HG02938 (cell line): ENCODE results near the gene AIRE.
A peak's percentile ranks its signal among the peaks of the same experiment; 100 is the strongest.
"Not testable (repeated sequence)": the region's sequence is repeated elsewhere in the genome, so short reads cannot be mapped to it uniquely, and the experiment has no call there.

Experiments used
- ATAC-seq: cut with Tn5 transposase; IDR thresholded peaks from one replicate; pipeline ENCODE4 v1.9.1; 2021; ENCODE audit warnings: mild to moderate bottlenecking, moderate library complexity; ENCODE audit not compliant: unreplicated experiment

Gene AIRE

GRCh38 chr21:44334329-44335030 lies 48.8 kb downstream of the AIRE start:
- ATAC-seq: no peak

DNA sequence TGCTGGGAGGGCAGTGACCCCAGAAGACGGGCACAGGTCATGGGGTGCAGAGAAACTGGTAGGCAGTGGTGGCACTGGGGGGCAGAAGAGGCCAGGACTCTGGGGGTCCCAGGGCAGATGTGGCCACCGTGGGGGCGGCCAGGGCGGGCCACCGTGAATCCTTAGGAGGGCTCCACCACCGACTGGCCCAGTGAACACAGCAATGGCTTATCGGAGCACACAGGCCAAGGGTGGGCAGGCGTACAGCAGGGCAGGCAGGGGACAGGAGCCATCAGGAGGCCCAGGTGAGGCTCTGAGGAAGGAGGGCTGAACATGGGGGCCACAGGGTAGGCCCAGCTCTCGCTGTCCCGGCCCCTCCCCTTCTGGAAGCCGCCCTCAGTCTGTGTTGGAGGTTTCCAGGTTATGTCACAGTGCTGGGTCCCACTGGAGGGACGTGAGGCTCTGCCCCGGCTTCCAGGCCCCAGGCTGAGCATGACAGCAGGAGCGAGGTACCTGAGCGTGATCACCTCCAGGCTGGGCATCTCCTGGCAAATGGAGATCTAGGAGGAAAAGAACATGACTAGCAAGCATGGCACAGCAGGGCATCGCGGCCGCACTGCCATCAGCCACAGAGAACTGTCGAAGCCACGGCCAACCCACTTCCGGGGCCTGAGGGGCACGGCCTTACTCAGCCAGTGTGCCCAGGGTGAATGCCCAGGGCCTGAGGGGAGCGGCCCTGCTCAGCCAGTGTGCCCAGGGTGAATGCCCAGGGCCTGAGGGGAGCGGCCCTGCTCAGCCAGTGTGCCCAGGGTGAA lies 49.8 kb downstream of the AIRE start:
- ATAC-seq: no peak

- no peak for ATAC-seq
Observed at GRCh38 chr21:44337449-44337848, 51.8 kb downstream of the AIRE start.

GRCh38 chr21:44337941-44338895 lies 52.5 kb downstream of the AIRE start:
- ATAC-seq: no peak

- ATAC-seq: peak; percentile 69
Observed at GRCh38 chr21:44338971-44339910, 53.6 kb downstream of the AIRE start, which contains the start of gene CFAP410. CFAP410 (minus strand) TSS chr21:44339390; CDS start chr21:44339194, 196 bp downstream.

GRCh38 chr21:44341726-44342458 lies 56.2 kb downstream of the AIRE start:
- not testable (repeated sequence) for ATAC-seq

GRCh38 chr21:44342981-44343380 lies 57.3 kb downstream of the AIRE start:
- not testable (repeated sequence) for ATAC-seq

DNA sequence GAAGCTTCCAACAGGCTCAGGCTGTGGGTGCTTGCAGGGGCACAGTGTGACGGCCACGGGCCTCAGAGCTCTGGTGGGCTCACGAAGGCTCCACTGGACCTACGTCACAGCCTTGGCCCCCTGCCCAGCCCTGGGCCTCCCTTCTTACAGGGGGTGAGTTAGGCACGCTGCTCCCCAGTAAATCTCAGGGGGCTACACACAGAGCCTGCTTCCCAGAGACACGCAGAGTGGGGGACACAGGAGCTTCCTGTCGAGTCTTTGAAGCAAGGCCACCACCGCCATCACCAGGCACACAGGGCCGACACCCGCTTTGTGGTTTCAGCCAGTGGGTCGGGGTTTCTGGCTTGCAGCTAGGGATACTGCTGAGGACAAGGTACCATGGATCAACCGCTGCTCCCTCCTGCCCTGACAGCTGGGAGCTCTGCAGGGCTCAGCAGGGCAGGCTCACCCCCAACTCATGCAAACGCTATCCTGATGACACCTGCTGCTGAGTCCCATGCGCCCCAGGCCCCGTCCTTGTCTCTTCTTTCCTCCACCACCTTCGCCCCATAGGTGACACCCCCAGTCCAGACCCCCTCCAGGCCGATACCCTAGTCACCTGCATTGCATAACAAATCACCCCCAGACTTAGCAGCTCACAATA lies 59.0 kb downstream of the AIRE start:
- no peak for ATAC-seq

DNA sequence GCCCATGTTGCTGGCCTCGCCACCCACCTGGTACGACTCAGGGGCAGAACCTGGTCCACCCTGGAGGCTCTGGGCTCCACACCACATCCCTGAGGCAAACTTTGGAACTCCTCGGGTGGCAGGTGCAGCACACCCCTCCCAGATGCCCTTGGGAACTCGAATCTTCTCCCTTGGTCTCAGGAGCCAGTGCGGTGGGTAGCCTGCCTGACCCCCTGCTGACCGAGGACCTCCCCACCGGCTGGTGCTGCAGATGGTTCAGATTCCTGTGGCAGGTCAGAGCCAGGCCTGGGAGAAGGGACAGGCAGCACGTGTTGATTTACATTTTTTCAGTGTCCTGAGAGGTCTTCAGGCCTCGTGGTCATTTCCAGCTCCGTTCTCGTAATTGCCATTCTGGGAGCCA lies 59.8 kb downstream of the AIRE start:
- no peak for ATAC-seq

GRCh38 chr21:44347911-44348451 lies 62.3 kb downstream of the AIRE start:
- no peak for ATAC-seq
